GM11168 (cell line): ENCODE results near the gene DHCR7.

Experiments used
- in situ Hi-C: fragments of 300-500 bp; cut with MboI; formaldehyde crosslinking; loops from one replicate; pipeline ENCODE4 v1.12.0; 2022; ENCODE audit warnings: low sequenced_read_pairs; ENCODE audit not compliant: unreplicated experiment

DHCR7 gene

DNA sequence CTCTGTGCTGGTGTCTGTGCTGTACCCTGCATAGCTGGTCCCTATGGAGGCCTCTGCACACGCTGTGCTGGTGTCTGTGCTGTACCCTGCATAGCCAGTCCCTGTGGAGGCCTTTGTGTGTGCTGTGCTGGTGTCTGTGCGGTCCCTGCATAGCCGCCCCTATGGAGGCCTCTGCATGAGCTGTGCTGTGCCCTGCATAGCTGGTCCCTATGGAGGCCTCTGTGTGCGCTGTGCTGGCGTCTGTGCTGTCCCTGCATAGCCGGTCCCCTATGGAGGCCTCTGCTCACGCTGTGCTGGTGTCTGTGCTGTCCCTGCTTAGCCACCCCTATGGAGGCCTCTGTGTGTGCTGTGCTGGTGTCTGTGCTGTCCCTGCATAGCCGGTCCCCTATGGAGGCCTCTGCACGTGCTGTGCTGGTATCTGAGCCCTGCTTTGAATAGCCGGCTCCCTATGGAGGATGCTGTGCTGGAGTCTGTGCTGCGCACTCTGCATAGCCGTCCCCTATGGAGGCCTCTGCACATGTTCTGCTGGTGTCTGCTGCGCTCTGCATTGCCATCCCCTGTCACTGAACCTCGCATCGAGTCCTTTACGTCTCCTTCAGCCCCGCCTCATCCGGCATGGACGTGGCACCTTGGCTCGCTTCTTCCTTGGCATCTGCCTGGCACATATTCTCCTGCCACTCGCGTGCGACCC lies 11.0 kb upstream of the DHCR7 start:
- in situ Hi-C loops: no loop called here

DNA sequence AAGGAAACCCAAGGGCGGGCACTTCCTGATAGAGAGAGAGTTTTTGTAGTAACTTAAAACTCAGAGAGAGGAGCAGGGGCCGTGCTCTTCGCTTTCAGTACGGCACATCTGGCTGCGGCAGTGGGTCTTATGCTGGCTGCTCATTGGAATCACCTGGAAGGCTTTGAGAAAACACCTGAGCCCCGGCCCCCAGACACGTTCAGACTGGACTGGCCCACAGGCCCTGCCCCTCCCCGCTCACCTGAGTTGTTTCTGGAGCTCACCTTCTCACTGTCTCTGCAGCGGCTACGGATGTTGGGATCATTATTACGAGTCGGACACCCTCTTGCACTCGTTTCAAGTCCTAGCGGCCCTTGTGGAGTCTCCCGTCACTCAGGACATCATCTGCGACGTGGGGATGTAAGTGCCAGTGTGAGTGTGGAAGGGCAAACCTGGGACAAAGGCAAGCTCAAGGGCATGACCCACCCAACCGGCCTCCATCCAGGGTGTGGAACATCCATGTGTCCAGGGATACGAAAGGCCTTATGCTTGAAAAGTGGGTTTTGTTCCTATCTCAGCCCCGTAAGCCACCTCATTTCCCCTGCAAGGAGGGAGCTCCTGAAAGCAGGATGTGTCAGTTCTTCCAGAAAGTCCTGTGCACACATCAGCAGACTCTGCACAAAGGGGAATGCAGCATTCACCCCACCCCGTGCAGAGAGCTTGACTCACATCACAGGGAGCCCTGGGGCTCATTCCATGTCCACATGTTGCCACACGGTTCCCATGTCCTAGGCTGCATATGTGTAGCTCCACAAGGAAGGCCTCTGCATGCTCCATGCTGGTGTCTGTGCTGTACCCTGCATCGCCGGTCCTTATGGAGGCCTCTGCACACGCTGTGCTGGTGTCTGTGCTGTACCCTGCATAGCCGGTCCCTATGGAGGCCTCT lies 10.2 kb upstream of the DHCR7 start:
- in situ Hi-C loops: no loop called here

DNA sequence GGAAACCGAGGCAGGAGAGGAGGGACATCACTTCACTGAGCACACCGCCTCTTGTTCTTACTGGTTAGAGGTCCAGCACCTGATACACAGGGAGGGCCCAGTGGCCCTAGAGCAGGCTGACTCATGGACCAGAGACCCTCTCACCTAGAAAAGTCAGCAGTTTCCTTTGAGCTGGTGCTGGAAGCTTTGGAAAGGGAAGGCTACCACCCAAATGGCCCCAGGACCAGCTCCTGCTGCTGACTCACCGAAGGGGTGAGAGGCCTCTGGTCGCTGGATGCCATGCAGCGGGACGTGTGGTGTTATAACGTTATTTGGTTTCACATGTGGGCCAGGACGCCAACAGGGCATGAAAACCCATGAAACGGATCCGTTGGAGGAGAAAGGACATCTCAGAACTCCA lies 8.6 kb upstream of the DHCR7 start:
- in situ Hi-C loops: no loop called here

DNA sequence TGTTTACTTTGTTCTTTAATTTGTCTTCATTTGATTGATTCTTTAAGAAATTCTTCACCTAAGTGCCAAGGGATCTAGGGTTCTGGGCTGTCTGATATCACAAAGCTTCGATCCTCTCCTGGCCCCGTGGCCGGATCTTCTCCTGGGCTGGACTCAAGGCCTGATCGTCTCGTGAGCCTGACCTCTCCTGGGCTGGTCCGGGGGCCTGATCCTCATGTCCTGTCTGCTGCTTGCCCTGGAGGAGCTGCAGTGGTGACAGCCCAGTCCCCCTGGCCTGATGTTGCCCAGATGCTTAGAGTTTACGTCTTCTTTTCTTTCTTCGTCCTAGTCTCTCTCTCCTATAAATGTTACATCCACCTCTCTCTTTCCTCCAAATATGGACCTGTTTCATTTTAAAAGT lies 8.1 kb upstream of the DHCR7 start:
- in situ Hi-C loops: no loop called here

DNA sequence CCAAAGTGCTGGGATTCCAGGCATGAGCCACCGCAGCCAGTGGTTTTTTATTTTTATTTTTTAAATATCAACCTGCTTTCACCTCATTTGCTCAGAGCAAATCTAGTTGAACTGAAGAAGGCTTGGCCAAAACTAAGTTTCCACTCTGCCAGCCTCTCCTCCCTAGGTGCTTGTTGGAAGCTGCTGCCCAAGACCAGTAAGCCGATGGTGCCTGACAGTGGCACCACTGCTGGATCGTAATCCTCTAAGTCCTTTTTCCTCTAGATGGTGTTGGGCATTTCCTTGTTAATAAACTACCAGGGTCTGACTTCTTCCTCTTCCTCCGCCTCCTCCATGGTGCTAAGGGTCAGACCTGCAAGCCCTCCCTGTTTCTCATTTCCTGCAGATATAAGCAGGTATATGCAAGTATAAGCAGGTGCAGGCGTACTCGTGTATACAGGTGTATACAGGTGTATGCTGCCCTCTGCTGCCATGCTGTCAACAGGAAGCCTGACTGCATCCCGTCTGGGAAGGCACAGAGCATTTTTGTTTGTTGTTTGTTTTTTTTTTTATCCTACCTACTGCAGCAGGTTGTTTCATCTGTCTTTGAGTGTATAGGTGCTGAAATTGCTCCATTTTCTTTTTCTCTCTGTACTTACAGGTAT lies 6.4 kb upstream of the DHCR7 start:
- in situ Hi-C loops: no loop called here

DNA sequence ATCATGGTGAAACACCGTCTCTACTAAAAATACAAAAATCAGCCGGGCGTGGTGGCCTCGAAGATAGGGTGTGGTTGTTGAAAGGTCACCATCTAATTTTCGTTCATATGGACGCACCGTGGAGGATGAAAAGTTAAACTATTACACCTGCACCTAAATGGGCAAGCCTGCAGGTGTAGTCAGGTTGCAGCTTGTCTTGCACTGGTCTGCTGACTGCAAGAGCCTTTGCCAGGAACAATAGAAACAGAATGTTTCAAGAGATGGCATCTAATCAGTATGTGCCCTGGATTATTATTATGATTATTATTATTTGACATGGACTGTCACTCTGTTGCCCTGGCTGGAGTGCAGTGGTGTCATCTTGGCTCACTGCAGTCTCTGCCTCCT lies 5.7 kb upstream of the DHCR7 start:
- in situ Hi-C loops: no loop called here

DNA sequence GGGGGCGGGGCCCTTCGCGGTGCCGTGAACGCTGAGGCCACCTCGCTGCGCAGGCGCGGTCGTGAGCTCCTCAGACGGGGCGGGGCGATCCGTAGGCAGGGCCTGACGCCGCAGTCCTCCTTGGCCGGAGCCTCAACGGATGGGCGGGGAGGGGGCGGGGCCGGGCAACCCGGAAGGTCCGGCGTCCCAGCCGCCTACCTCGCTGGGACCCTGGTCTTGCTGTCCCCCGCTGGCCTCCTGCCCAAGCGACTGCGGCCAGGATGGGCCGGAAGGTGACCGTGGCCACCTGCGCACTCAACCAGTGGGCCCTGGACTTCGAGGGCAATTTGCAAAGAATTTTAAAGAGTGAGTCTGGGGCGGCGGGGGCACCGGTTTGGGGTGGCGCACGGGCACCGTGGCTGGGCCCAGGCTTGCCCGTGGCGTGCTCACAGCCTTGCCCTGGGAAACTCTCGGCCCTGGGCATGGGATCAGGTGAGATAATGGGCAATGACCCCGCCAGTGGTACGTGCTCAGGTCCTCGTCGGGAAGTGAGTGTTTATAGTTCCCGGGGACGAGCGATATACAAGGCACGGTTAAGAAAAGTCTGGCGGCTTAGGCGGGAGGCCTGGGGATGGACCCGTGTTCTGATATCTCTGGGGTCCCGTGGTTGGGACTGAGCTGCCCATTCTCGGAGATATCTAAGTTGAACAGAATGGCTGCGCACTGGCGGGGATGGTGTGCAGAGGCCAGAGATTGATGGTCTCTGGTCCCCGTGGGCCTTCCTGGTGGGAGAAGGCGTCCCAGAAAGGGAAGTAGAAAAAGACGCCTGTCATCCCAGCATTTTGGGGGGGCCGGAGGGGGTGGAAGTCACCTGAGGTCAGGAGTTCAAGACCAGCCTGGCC lies 5.1 kb upstream of the DHCR7 start, which contains the start of gene NADSYN1:
Gene NADSYN1 (plus strand): TSS at position 167 of the 881 bp plus-strand sequence. CDS start 94 bp downstream, at position 261.
- in situ Hi-C loops: no loop called here

DNA sequence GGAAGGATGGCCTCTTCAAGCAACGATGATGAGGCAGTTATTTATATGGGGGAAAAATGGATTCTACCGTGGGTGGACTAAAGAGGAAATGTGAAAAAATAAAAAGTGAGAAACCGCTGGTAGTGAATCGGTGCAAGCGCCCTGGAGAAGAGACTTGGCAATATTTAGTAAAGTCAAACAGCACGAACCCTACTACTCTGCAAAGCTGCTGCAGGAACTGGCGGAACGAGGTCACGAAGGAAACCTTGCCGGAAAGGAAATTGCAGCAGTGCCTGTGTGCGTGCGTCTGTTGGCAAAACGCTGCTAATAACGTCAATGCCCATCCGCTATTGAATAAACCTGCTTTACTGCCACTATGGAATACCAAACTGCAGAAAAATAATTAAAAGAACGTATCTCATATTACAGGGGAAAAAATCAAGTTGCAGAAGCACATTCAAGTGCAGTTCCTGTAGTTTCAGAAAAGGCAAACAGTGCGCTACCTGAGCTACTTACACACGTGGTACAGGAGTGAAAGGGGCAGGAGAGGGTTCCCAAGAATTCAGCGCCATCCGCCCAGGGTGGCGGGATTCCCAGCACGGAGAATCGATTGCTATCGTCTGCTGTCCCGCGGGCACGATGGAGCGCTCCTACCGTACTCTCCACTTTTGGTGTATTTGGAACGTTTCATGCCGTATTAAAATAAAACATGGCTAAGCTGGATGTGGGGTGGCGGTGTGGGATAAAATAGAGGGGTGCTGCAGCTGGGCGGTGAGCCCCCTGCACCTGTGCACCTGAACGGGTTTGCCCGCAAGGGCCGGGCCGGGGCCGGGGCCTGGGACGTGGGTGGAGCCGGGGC lies 4.2 kb upstream of the DHCR7 start:
- in situ Hi-C loops: no loop called here

DNA sequence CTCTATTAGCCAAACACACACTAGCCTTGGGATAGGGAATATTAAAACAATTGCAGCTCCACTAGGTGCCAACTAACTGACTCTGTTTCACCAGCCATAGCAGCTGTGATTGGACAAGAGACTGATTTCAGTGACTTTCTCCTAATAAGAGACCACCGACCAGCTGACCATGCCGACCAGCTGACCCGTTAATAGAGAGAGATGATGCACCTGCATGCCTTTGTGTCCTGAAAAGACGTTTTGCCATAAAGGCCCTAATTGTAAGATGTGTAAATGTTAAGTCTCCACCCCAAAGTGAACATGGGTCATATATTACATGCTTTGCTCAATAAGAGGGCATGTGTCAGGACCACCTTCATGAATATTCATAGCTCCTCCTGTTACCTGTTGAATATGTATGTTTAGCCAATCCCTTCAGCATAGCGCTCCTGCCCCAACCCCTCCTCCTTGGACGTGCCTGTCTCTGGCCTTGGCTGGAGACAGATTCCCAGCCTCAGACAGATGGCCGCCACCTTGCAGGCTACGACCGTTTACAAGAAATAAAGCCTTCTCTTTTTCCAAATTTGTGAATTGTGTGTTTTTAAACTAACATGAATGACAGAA lies 3.5 kb upstream of the DHCR7 start:
- in situ Hi-C loops: no loop called here

DNA sequence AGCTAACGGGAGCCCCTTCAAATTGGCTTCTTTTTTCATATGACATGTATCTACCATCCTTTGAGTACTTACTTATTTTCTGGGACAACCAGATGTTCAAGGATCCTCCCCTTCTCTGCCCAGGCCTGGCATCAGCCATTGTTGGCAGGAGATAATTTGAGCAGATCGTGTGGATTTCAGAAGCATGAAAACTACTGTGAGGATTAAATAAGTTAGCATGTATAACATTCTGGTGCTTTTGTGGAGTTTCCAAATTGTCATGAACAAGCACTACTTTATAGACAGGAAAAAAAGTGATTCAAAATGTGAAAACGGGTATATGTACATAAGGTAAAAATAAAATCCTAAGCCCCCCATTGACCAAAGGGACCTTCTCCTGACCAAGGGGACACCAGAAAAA lies 2.7 kb upstream of the DHCR7 start:
- in situ Hi-C loops: no loop called here

DNA sequence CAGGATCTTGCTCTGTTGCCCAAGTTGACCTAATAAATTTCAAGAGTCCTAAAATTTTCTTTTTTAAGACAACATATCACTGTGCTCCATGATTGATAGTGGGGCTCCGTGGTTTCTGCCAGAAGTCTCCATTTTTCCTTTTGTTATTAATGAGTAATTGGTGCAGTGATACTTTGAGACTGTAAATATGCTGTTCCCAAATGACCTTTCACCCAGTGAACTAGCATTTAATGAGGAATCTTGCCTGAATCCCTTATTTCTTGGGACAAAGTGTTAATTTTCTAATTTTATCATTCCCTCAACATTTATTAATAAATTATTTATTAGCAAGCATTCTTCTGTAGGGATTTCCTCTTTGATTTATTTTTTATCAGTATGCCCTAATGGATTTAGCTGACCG lies 2.3 kb upstream of the DHCR7 start:
- in situ Hi-C loops: no loop called here

DNA sequence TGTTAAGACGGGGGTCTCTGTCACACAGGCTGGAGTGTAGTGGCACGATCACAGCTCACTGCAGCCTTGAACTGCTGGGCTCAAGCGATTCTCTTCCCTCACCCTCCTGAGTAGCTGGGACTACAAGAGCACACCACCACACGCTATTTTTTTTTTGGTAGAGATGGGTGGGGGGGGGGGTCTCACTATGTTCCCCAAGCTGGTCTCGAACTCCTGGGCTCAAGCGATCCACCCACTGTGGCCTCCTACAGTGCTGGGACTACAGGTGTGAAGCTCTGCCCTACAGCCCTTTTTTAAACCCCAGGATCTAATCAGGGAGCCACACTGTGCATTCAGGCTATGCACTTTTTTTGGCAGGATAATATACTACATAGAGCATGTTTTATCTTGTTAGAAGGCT lies 1.4 kb upstream of the DHCR7 start:
- in situ Hi-C loops: loop anchor here (10.0 kb wide), 1 partner anchor 215 kb away; no protein-coding TSS in a partner anchor

DNA sequence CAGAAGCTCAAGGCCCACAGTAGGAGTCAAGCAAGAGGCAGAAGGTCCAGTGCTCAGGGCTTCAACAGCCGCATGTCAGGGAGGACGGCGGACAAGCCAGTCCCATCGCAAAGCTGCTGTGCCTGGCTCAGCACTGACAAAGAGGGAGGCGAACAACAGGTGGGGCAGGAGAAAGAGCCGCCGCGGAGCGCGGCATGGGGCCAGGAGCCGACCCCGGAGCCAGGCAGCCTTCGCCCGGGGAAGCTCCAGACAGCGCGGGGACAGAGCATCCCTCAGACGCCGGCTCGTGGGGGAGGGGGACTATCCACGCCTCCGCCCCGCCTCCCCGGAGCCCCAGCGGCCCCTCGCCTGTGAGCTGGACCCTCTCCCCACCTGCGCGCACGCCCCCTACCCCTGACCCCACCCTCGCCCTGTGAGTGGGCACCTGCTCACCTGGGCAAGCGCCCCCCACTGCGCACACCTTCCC lies 369 bp downstream of the DHCR7 start:
- in situ Hi-C loops: loop anchor here (10.0 kb wide), 1 partner anchor 213 kb away; no protein-coding TSS in a partner anchor

DNA sequence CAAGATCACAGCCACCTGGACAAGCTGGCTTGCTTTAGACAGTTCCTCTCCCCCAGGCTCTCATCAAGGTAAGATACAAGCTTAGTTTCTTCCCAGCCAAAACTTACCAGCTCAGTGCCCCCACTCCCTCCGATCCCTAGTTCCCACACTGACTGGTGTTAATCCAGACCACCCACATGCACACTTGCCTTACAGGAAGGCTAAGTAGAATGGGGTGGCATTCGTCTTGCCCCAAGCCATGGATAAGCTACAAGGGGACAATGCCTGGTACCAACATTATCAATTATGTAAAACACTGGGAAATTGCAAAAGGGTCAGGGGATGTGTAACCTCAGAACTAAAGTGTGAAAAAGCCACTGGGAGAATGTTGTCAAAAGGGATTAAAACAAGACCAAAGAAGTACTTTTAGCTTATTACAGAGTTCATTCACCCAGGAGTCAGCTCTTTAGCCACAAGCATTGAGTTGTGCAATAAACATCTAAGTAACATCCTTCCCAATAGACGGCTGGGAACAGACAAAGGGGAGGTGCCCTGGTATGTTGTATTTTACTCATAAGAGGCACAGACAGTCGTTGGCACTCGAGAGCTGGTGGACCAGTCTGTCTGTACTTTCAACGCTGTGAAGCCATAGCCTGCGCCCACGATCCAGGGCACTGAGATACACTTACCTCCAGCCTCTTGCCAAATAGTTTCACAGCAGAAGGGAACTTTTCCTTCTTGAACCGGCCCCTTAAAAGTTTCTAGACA lies 1.1 kb downstream of the DHCR7 start:
- in situ Hi-C loops: loop anchor here (10.0 kb wide), 1 partner anchor 212 kb away; no protein-coding TSS in a partner anchor

DNA sequence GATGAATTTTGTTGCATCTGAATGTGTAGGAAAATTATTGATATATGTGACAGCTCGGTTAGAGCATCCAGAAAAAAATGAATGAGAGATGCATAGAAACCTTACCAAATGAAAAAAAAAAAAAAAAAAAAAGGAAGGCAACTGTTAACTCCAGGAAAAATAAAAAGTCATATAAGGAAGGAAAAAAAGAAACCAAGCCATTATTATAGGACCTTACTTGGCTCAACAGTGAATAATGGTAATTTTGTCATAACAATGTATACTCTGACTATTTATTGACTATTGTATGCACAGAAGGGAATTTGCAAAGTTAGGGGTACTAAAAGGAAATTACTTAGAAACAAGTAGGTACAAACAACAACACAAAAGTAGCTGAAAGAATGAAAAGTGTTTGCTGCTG lies 2.0 kb downstream of the DHCR7 start:
- in situ Hi-C loops: loop anchor here (10.0 kb wide), 1 partner anchor 211 kb away; no protein-coding TSS in a partner anchor

DNA sequence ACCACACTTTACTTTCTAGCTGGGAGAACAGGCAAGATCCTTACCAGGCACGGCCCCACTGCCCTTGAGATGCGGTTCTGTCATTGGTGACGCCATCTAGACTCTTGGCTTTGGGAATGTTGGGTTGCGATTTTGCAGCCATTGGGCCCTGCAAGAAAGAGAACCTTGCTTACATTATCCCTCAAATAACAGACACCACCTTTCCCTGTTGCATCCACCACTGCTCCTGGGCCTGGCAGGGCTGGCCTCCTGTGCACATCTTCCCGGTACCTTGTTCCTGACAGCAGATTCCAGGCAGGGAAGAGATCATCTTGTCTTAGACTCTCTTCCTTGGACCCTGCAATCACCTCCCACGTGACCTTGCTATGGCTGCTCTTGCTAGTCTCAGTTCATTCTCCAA lies 3.4 kb downstream of the DHCR7 start:
- in situ Hi-C loops: loop anchor here (10.0 kb wide), 1 partner anchor 210 kb away; no protein-coding TSS in a partner anchor

DNA sequence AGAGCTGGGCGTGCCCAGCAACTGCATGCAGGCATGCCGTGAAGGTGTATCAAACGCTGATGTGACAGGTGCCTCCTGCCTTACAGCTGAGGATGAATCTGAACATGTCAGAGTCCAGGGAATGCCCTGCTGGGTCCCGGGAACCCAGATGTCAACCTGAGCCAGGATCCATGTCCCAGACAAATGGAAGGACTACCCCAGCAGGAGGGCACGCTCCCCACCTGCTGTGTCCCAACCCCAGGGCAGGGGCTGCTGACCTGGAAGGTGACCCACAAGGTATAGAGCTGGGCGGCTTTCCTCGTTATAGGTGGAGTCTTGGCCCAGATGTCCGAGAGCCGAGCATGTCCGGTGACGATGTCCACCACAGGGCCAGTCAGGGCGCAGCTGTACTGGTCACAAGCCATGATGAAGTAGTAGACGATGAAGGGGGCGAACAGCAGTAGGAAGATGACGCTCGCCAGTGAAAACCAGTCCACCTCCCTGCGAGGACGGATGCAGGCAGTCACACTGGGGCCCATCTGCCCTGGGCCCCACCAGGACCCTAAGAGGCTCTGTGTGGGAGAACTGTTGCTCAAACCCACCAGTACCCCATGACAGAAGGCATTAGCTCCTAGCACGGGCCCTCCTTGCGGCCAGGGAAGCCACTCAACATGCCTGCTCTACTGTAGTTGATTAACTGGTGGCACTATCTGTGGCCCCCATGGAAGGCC lies 4.3 kb downstream of the DHCR7 start:
- in situ Hi-C loops: loop anchor here (10.0 kb wide), 1 partner anchor 209 kb away; no protein-coding TSS in a partner anchor
